Measurements from ENCODE around the gene ANK3.

Gene ANK3

GRCh38 chr10:59977486-59977885 lies 412.2 kb downstream of the ANK3 start:
- DNase-seq (ENCODE audit: low read depth), result no peak

GRCh38 chr10:59976909-59977308 lies 412.8 kb downstream of the ANK3 start:
- DNase-seq (ENCODE audit: low read depth), result no peak

Measured in amniotic epithelial cell (primary cell).